GM19193 (cell line): ENCODE data around the gene RUSF1.

Experiments
- POLR2A ChIP-seq: IDR thresholded peaks from 4 replicates; pipeline ENCODE4 v1.6.1; 2011; ENCODE audit not compliant: insufficient read depth, insufficient read length; ENCODE audit errors: extremely low read depth

The RUSF1 gene

GRCh38 chr16:31522071-31522470 lies 13.9 kb upstream of the RUSF1 start:
- TF ChIP-seq POLR2A: no peak

- no peak for TF ChIP-seq POLR2A
Observed at GRCh38 chr16:31521368-31521767, 13.2 kb upstream of the RUSF1 start.

DNA sequence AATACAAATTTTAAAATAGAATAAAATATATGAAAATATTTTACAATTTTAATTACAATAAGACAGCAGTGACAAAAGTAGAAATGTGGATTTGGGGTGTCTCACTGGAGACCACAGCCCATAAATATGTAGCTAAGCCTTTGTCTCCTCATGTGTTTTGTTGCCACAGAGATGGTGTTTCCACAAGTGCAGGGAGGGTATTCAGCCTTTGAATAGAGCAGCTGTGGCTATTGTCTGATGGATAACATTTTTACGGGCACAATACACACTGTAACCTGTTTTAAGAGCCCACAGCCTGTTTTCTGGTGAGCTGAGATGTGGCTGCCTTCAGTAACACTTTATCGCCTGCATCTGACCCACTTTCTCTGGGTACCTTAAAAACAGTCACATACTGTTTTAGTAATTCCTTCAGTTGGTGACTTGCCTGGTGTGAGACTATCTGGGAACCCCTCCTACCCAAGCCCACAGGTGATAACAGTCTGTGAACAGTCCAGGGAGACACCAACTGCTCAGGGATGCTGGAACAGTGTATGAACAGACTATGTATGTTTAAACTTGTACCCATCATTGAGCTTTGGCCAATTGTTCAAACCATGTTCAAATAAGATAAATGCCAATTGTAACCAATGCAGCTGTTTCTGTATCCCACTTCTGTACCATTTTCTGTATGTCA lies 11.7 kb upstream of the RUSF1 start:
- TF ChIP-seq POLR2A: no peak

- no peak for TF ChIP-seq POLR2A
Observed at GRCh38 chr16:31517800-31518402, 9.7 kb upstream of the RUSF1 start.

DNA sequence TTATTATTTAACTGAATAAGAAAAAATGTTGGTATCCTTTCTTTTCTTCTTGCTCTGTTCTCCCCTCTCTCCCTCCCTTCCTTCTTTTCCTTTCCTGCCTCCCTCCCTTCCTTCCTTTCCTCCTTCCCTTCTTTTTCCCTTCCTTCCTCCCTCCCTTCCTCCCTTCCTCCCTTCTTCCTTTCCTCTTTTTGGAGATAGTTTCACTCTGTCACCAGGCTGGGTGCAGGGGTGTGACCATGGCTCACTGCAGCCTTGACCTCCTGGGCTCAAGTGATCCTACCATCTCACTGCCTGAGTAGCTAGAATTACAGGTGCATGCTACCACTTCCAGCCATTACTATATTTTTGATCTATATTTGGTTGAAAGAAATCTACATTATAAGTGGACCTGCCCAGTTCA lies 5.7 kb upstream of the RUSF1 start:
- no peak for TF ChIP-seq POLR2A

GRCh38 chr16:31513126-31513525 lies 4.9 kb upstream of the RUSF1 start:
- TF ChIP-seq POLR2A: no peak

DNA sequence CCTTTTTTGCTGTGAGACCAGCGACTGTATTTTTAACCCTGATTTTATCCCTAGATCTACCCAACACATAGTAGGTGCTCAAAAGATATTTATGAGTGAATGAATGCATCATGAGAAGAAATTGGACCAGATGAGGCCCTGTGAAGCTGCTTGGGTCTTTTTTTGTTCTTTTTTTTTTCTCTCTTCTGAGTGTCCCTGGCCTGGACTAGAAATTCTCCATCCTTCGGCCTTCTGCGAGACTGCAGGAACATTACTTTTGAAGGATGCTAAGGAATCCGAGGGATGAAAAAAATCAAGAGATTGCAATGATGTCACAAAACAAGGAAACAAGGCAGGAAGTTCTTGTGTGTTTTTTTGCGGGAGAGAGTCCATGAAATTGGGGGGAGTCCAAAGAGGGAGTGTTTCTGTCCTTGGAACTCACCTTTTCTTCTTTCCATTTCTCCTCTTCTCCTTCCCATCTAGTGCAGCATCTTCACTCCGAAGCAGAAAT lies 560 bp upstream of the RUSF1 start:
- no peak for TF ChIP-seq POLR2A

- no peak for TF ChIP-seq POLR2A
Observed at GRCh38 chr16:31507617-31507928, 618 bp downstream of the RUSF1 start.

DNA sequence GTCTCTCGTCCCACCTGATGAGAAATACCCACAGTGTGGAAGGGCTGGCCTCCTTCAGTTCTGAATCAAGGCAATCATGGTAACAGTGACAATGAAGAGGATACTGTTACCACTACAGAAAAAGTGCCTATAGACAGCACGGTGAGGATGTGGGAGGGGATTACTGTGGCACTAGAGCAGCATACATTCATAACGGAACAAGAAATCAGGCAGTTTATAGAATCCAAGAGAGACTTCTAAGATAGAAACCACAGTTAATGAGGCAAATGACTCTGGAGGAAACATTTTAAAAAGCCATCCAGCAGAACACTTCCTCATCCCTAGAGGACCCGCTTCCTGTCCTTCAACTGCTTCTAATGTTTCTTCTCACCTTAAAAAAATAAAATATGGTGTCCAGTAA lies 2.7 kb downstream of the RUSF1 start:
- TF ChIP-seq POLR2A: no peak

GRCh38 chr16:31504159-31504558 lies 4.0 kb downstream of the RUSF1 start:
- no peak for TF ChIP-seq POLR2A

GRCh38 chr16:31502981-31503380 lies 5.2 kb downstream of the RUSF1 start:
- TF ChIP-seq POLR2A: no peak

GRCh38 chr16:31501966-31502348 lies 6.2 kb downstream of the RUSF1 start:
- no peak for TF ChIP-seq POLR2A

DNA sequence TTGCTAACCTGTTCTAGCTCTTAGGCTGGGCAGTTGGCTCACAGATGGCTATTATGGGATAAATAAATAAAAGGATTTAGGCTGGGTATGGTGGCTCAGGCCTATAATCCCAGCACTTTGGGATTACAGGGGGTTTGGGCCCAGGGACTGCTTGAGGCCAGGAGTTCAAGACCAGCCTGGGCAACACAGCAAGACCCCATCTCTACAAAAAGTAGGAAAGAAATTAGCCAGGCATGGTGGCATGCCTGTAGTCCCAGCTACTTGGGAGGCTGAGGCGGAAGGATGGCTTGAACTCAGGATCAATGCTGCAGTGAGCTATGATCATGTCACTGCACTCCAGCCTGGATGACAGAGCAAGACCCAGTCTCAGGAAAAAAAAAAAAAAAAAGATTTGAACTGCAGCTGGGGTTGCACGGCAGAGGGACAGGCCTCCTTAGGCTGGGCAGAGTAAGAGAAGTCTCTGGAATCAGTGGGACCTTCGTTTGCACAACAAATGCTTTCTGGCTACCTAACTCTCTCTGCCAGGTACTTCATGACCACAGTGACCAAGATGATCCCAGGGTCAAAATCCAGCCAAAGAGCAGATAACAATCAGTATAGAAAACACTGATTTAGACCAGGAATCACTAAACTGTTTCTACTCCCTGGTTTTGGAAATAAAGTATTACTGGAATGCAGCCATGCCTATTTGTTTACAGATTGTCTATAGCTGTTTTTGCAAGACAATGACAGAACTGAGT lies 6.8 kb downstream of the RUSF1 start:
- no peak for TF ChIP-seq POLR2A

- TF ChIP-seq POLR2A: no peak
Observed at GRCh38 chr16:31499928-31500327, 8.3 kb downstream of the RUSF1 start.

DNA sequence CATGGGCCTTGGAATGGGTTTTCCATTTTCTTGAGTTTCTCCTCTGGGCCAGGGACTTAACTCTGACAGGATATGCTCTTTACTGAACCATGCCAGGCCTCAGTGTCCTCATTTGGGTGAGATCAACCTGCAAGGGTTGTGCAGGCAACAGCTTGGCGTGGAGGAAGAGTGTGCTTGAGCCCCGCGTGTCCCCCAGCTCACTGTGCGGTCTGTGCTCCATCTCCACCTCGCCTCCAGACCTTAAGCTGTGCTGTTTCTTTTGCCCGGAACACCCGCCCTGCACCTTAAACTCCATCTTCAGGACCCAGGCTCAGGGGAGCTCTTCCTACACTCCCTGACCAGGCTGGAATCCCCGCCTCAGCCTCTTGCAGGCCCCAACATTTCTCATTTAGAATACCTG lies 9.7 kb downstream of the RUSF1 start:
- no peak for TF ChIP-seq POLR2A

GRCh38 chr16:31496670-31497069 lies 11.5 kb downstream of the RUSF1 start:
- no peak for TF ChIP-seq POLR2A
